ENCODE results near the gene MARF1. TPM values are rescaled to one million over a fixed set of nuclear protein-coding genes. Genes with fewer than 3 reads are reported as not detected.

The MARF1 gene
- total RNA-seq, 1 donor: 25.7 TPM

DNA sequence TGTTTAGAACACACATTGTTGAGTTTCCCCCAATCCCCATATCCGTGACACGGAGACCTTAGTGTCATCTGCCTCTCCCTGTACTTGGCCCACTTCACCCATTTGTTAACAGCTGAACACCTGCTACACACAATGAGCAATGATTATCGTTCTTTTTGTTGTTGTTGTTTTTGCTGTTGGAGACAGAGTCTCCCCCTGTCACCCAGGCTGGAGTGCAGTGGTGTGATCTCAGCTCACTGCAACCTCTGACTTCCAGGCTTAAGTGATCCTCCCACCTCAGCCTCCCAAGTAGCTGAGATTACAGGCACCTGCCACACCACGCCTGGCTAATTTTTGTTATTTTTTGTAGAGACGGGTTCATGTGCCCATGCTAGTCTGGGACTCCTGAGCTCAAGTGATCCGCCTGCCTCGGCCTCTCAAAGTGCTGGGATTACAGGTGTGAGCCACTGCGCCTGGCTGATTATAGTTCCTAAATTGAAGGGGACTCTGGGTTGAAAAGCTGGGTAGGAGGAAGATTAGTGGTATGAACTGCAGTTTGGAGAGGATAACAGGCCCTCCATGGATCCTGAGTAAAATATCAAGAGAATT is 28.7 kb upstream of the MARF1 start:
- H3K4me3 ChIP-seq (ENCODE audit: insufficient read depth, low read length): no peak overlapping the region
- H3K27ac ChIP-seq (ENCODE audit: low read depth, low read length): peak overlapping the region; percentile 91
- TF ChIP-seq, protein P1, sequence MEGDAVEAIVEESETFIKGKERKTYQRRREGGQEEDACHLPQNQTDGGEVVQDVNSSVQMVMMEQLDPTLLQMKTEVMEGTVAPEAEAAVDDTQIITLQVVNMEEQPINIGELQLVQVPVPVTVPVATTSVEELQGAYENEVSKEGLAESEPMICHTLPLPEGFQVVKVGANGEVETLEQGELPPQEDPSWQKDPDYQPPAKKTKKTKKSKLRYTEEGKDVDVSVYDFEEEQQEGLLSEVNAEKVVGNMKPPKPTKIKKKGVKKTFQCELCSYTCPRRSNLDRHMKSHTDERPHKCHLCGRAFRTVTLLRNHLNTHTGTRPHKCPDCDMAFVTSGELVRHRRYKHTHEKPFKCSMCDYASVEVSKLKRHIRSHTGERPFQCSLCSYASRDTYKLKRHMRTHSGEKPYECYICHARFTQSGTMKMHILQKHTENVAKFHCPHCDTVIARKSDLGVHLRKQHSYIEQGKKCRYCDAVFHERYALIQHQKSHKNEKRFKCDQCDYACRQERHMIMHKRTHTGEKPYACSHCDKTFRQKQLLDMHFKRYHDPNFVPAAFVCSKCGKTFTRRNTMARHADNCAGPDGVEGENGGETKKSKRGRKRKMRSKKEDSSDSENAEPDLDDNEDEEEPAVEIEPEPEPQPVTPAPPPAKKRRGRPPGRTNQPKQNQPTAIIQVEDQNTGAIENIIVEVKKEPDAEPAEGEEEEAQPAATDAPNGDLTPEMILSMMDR (IDR thresholded peaks at IDR 0.05; ENCODE audit: extremely low read depth, low read depth, low read length): no peak
- DNase-seq (ENCODE audit: insufficient read length, low spot score, missing footprints): no peak
- no peaks in the 10 kb centered on the region for H3K27me3 ChIP-seq (ENCODE audit: insufficient read depth, low read length)
- no peaks in the 10 kb centered on the region for H3K9me3 ChIP-seq (ENCODE audit: low read depth, low read length)
- no peak overlapping the region for H3K4me2 ChIP-seq (ENCODE audit: insufficient read depth, low read length)
- no peaks in the 10 kb centered on the region for H4K20me1 ChIP-seq (ENCODE audit: insufficient read depth, low read length)
- H3K79me2 ChIP-seq (ENCODE audit: insufficient read depth, low read length): peaks cover 33% of the 10 kb centered on the region
- H2AFZ ChIP-seq (ENCODE audit: low read length): no peak overlapping the region
- H3K36me3 ChIP-seq (ENCODE audit: insufficient read depth, low read length): peaks cover 18% of the 10 kb centered on the region
- peaks cover 13% of the 10 kb centered on the region for H3K4me1 ChIP-seq (ENCODE audit: insufficient read depth, low read length)

DNA sequence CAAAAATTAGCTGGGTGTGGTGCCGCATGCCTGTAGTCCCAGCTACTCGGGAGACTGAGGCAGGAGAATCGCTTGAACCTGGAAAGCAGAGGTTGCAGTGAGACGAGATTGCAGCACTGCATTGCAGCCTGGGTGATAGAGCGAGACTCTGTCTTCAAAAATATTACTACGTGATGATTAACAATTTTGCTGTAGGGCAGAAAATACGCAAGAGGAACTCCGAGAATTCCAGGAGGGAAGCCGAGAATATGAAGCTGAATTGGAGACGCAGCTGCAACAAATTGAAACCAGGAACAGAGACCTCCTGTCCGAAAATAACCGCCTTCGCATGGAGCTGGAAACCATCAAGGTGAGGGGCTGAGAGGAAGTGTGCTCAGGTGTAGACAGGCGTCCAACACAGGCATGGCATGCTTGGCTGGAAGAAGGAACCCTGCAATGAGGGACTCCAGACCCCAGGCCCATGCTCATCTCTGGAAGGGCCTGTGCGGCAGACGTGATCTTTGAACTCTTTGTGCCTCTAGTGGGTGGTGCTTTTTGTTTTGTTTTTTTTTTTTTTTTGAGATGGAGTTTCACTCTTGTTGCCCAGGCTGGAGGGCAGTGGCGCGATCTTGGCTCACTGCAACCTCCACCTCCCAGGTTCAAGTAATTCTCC is 24.3 kb upstream of the MARF1 start:
- H3K9me3 ChIP-seq (ENCODE audit: low read depth, low read length): no peaks in the 10 kb centered on the region
- peaks cover 43% of the 10 kb centered on the region for H3K36me3 ChIP-seq (ENCODE audit: insufficient read depth, low read length)
- no peak overlapping the region for H3K4me3 ChIP-seq (ENCODE audit: insufficient read depth, low read length)
- H4K20me1 ChIP-seq (ENCODE audit: insufficient read depth, low read length): no peaks in the 10 kb centered on the region
- H2AFZ ChIP-seq (ENCODE audit: low read length): no peak overlapping the region
- TF ChIP-seq, protein P1 (IDR thresholded peaks at IDR 0.05; ENCODE audit: extremely low read depth, low read depth, low read length): no peak
- DNase-seq (ENCODE audit: insufficient read length, low spot score, missing footprints): no peak
- no peaks in the 10 kb centered on the region for H3K27me3 ChIP-seq (ENCODE audit: insufficient read depth, low read length)
- H3K27ac ChIP-seq (ENCODE audit: low read depth, low read length): no peak overlapping the region
- H3K4me1 ChIP-seq (ENCODE audit: insufficient read depth, low read length): peaks cover 1% of the 10 kb centered on the region
- no peak overlapping the region for H3K4me2 ChIP-seq (ENCODE audit: insufficient read depth, low read length)
- H3K79me2 ChIP-seq (ENCODE audit: insufficient read depth, low read length): peaks cover 25% of the 10 kb centered on the region

DNA sequence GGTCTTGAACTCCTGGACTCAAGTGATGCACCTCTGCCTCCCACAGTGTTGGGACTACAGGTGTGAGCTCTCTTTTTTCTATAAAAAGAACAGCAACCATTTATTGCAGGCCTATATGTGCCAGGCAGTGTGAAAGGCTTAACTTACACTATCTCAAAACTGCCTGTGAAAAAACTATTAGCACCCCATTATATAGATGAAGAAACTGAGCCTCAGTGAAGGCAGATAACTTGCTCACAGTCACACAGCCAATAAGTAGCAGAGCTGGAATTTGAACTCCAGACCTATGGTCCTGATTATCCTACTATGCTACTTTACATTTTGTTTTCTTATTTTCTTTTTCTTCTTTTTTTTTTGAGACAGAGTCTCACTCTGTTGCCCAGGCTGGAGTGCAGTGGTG is 22.2 kb upstream of the MARF1 start:
- H2AFZ ChIP-seq (ENCODE audit: low read length): no peak overlapping the region
- DNase-seq (ENCODE audit: insufficient read length, low spot score, missing footprints): no peak
- peaks cover 44% of the 10 kb centered on the region for H3K79me2 ChIP-seq (ENCODE audit: insufficient read depth, low read length)
- peaks cover 8% of the 10 kb centered on the region for H4K20me1 ChIP-seq (ENCODE audit: insufficient read depth, low read length)
- H3K4me2 ChIP-seq (ENCODE audit: insufficient read depth, low read length): no peak overlapping the region
- peaks cover 7% of the 10 kb centered on the region for H3K4me1 ChIP-seq (ENCODE audit: insufficient read depth, low read length)
- no peak overlapping the region for H3K27ac ChIP-seq (ENCODE audit: low read depth, low read length)
- TF ChIP-seq, protein P1 (IDR thresholded peaks at IDR 0.05; ENCODE audit: extremely low read depth, low read depth, low read length): no peak
- no peaks in the 10 kb centered on the region for H3K9me3 ChIP-seq (ENCODE audit: low read depth, low read length)
- H3K4me3 ChIP-seq (ENCODE audit: insufficient read depth, low read length): no peak overlapping the region
- H3K36me3 ChIP-seq (ENCODE audit: insufficient read depth, low read length): peaks cover 46% of the 10 kb centered on the region
- no peaks in the 10 kb centered on the region for H3K27me3 ChIP-seq (ENCODE audit: insufficient read depth, low read length)

DNA sequence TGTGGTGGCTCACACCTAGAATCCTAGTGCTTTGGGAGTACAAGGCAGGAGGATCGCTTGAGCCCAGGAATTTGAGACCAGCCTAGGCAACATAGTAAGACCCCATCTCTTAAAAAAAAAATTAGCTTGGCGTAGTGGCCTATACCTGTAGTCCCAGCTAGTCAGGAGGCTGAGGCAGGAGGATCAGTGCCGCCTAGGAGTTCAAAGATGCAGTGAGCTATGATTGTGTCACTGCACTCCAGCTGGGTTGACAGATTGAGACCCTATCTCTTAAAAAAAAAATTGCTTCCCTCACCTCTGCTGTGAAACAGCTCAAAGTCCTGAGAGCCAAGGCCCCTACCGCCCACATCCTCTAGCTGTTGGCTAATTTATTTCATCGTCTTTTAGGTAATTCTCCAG is 17.2 kb upstream of the MARF1 start:
- Histone ChIP-seq H3K27me3 (ENCODE audit: insufficient read depth, low read length) (no peaks in the 10 kb centered on the region), H3K4me2 (ENCODE audit: insufficient read depth, low read length) (no peak overlapping the region), H4K20me1 (ENCODE audit: insufficient read depth, low read length) (peaks cover 20% of the 10 kb centered on the region), H3K36me3 (ENCODE audit: insufficient read depth, low read length) (peaks cover 23% of the 10 kb centered on the region), H3K4me3 (ENCODE audit: insufficient read depth, low read length) (no peak overlapping the region), H2AFZ (ENCODE audit: low read length) (no peak overlapping the region), H3K79me2 (ENCODE audit: insufficient read depth, low read length) (peaks cover 81% of the 10 kb centered on the region), H3K27ac (ENCODE audit: low read depth, low read length) (no peak overlapping the region), H3K9me3 (ENCODE audit: low read depth, low read length) (no peaks in the 10 kb centered on the region), H3K4me1 (ENCODE audit: insufficient read depth, low read length) (peaks cover 7% of the 10 kb centered on the region)
- DNase-seq (ENCODE audit: insufficient read length, low spot score, missing footprints): no peak
- TF ChIP-seq, protein P1 (IDR thresholded peaks at IDR 0.05; ENCODE audit: extremely low read depth, low read depth, low read length): no peak

Measured in osteoblast (primary cell).